Sigmoid colon (tissue), 7 donors: ENCODE measurements around the gene CUEDC2. TPM values are rescaled to one million over a fixed set of nuclear protein-coding genes. Genes with fewer than 3 reads are reported as not detected.

Experiments used
- DNase-seq: peaks from one replicate; pipeline ENCODE4 v3.0.0-alpha.2; 2019
- H3K27ac ChIP-seq, 4 donors: fragments of 200-600 bp; sonication (generic); one replicate each; pipeline ENCODE4 v1.5.1; 2016 to 2019; ENCODE audit warnings: mild to moderate bottlenecking in 1 of 4
- H3K27me3 ChIP-seq, 3 donors: fragments of 200-600 bp; sonication (generic); one replicate each; pipeline ENCODE4 v1.5.1; 2019; ENCODE audit warnings: mild to moderate bottlenecking in 1 of 3
- H3K36me3 ChIP-seq, 4 donors: fragments of 200-600 bp; sonication (generic); one replicate each; pipeline ENCODE4 v1.5.1; 2016 to 2019
- H3K4me1 ChIP-seq, 4 donors: fragments of 200-600 bp; sonication (generic); one replicate each; pipeline ENCODE4 v1.5.1; 2017 to 2019
- H3K4me3 ChIP-seq, 4 donors: fragments of 200-600 bp; sonication (generic); one replicate each; pipeline ENCODE4 v1.5.1; 2017 to 2019; ENCODE audit warnings: mild to moderate bottlenecking in 2 of 4, moderate library complexity in 1 of 4
- H3K9me3 ChIP-seq, 4 donors: fragments of 200-600 bp in 3 of 4; sonication (generic) in 3 of 4; one replicate each; pipeline versions ENCODE4 v1.5.1 to v1.6.1; 2013 to 2019
- CTCF ChIP-seq, 4 experiments: fragments of 450-650 bp in 3 of 4; fragments of 200-600 bp in 1 of 4; IDR thresholded peaks; one replicate each; pipeline ENCODE4 v1.5.1; 2016 to 2019; ENCODE audit warnings: antibody characterized with exemption in 4 of 4, mild to moderate bottlenecking in 3 of 4, moderate library complexity in 2 of 4
- EP300 ChIP-seq, 4 donors: sonication (generic); formaldehyde crosslinking; IDR thresholded peaks; one replicate each; pipeline ENCODE4 v1.6.1; 2017; ENCODE audit warnings: antibody characterized with exemption in 4 of 4
- POLR2A ChIP-seq, 2 donors: fragments of 450-650 bp; IDR thresholded peaks; one replicate each; pipeline ENCODE4 v1.6.1; 2016; ENCODE audit warnings: antibody characterized with exemption in 2 of 2, mild to moderate bottlenecking in 2 of 2, moderate library complexity in 2 of 2
- POLR2AphosphoS5 ChIP-seq, 4 donors: sonication (generic); formaldehyde crosslinking; IDR thresholded peaks; one replicate each; pipeline ENCODE4 v1.6.1; 2017; ENCODE audit warnings: antibody characterized with exemption in 4 of 4
- WGBS, 2 donors: extraction: QIAGEN DNeasy Blood & Tissue Kit; methylation state at CpG; one replicate each; pipeline ENCODE4 v1.1.7; 2013; 5-methylcytosine and 5-hydroxymethylcytosine counted together
- intact Hi-C: fragments of 100-400 bp; cut with DNase I; formaldehyde crosslinking; loops from one replicate; pipeline ENCODE4 v1.15.1; 2023
- polyA plus RNA-seq, 3 donors: library from polyadenylated mRNA; stranded (reverse); fragments of 200-250 nt; gene quantifications; one replicate each; pipeline ENCODE4 v1.2.3, GENCODE V29; 2013
- total RNA-seq, 4 donors: library from RNA; depleted of rRNA; stranded (reverse); fragments of >200 nt; gene quantifications; one replicate each; pipeline ENCODE4 v1.1.0, GENCODE V29; 2016
- donor health status: healthy with polysubstance abuse.
- donor health status: Bipolar disorder and iron deficiency.
- donor health status: healthy.

Gene CUEDC2
- total and polyA plus RNA-seq, 7 donors = 30.0 to 93.5 (median 65.2) TPM

GRCh38 chr10:102412293-102412692, 20.1 kb downstream of the CUEDC2 start:
- no peak overlapping the region for H3K4me3 ChIP-seq
- H3K4me1 ChIP-seq = peaks cover 0 to 28% (median 22%) of the 10 kb centered on the region in 4 donors
- H3K27ac ChIP-seq = no peak overlapping the region
- WGBS, 2 donors = 88 to 92% methylated on average over 10 of the region's 10 CpGs
- H3K27me3 ChIP-seq = peaks cover 11 to 46% (median 17%) of the 10 kb centered on the region in 3 donors
- H3K9me3 ChIP-seq = no peaks in the 10 kb centered on the region
- intact Hi-C loops = no loop called here
- TF ChIP-seq EP300 (IDR thresholded peaks at IDR 0.05) (no peak), POLR2AphosphoS5 (IDR thresholded peaks at IDR 0.05) (no peak)
- no peaks in the 10 kb centered on the region for H3K36me3 ChIP-seq
- no peak for DNase-seq

GRCh38 chr10:102411341-102412255, 20.8 kb downstream of the CUEDC2 start:
- DNase-seq = no peak
- H3K27me3 ChIP-seq = peaks cover 10 to 39% (median 17%) of the 10 kb centered on the region in 3 donors

GRCh38 chr10:102410429-102411073, 21.8 kb downstream of the CUEDC2 start:
- Histone ChIP-seq H3K9me3 (no peaks in the 10 kb centered on the region), H3K36me3 (no peaks in the 10 kb centered on the region), H3K27me3 (peaks cover under 1 to 33% (median 17%) of the 10 kb centered on the region in 3 donors), H3K4me3 (peak overlapping the region; percentile 36 to 80 (median 78)), H3K27ac (peak overlapping the region; percentile 84 to 99 (median 98)), H3K4me1 (peaks cover 0 to 39% (median 36%) of the 10 kb centered on the region in 4 donors)
- peak; percentile 88 for DNase-seq
- intact Hi-C loops = no loop called here
- 3 to 9% methylated on average over 48 of the region's 48 CpGs for WGBS, 2 donors
- no peak for TF ChIP-seq CTCF (IDR thresholded peaks at IDR 0.05)
- TF ChIP-seq POLR2AphosphoS5 (IDR thresholded peaks at IDR 0.05) = peak; percentile 83 to 97 (median 92)
- TF ChIP-seq EP300 (IDR thresholded peaks at IDR 0.05) = peak in 3 of 4 donors; percentile 22 to 95 (median 78)
- TF ChIP-seq POLR2A (IDR thresholded peaks at IDR 0.05) = peak; percentile 54 to 79

More at GRCh38 chr10:102411341-102412255, 20.8 kb downstream of the CUEDC2 start:
- Histone ChIP-seq H3K27ac (peak overlapping the region in 3 of 4 donors; percentile 97 to 99 (median 98)), H3K4me3 (peak overlapping the region in 1 of 4 donors; percentile 80), H3K36me3 (no peaks in the 10 kb centered on the region), H3K9me3 (no peaks in the 10 kb centered on the region), H3K4me1 (peaks cover 0 to 32% (median 25%) of the 10 kb centered on the region in 4 donors)
- intact Hi-C loops = no loop called here
- WGBS, 2 donors = 81 to 86% methylated on average over 14 of the region's 14 CpGs
- no peak for TF ChIP-seq POLR2AphosphoS5 (IDR thresholded peaks at IDR 0.05)
- no peak for TF ChIP-seq CTCF (IDR thresholded peaks at IDR 0.05)
- no peak for TF ChIP-seq EP300 (IDR thresholded peaks at IDR 0.05)
- no peak for TF ChIP-seq POLR2A (IDR thresholded peaks at IDR 0.05)

GRCh38 chr10:102409604-102410428, 22.6 kb downstream of the CUEDC2 start:
- Histone ChIP-seq H3K4me1 (peaks cover 0 to 47% (median 43%) of the 10 kb centered on the region in 4 donors), H3K27ac (peak overlapping the region; percentile 84 to 99 (median 98)), H3K4me3 (peak overlapping the region; percentile 36 to 80 (median 78)), H3K27me3 (peaks cover 0 to 30% (median 11%) of the 10 kb centered on the region in 3 donors), H3K36me3 (peaks cover 0 to 1% (median 0%) of the 10 kb centered on the region in 4 donors), H3K9me3 (no peaks in the 10 kb centered on the region)
- intact Hi-C loops = no loop called here
- WGBS, 2 donors = 21 to 33% methylated on average over 24 of the region's 24 CpGs
- no peak for TF ChIP-seq POLR2A (IDR thresholded peaks at IDR 0.05)
- TF ChIP-seq POLR2AphosphoS5 (IDR thresholded peaks at IDR 0.05) = no peak
- no peak for TF ChIP-seq EP300 (IDR thresholded peaks at IDR 0.05)
- TF ChIP-seq CTCF (IDR thresholded peaks at IDR 0.05) = no peak
- no peak for DNase-seq
